GM21515 (cell line): ENCODE data around the gene ELAVL1.
"Not testable (repeated sequence)": the region's sequence is repeated elsewhere in the genome, so short reads cannot be mapped to it uniquely, and the experiment has no call there.

Experiments
- ATAC-seq: cut with Tn5 transposase; IDR thresholded peaks from one replicate; pipeline ENCODE4 v1.9.1; 2021; ENCODE audit not compliant: unreplicated experiment

ELAVL1 gene

GRCh38 chr19:7924241-7924640 is 81.2 kb downstream of the ELAVL1 start:
- ATAC-seq, result no peak

- ATAC-seq, result no peak
Measured at GRCh38 chr19:7923295-7924191, 81.9 kb downstream of the ELAVL1 start.

DNA sequence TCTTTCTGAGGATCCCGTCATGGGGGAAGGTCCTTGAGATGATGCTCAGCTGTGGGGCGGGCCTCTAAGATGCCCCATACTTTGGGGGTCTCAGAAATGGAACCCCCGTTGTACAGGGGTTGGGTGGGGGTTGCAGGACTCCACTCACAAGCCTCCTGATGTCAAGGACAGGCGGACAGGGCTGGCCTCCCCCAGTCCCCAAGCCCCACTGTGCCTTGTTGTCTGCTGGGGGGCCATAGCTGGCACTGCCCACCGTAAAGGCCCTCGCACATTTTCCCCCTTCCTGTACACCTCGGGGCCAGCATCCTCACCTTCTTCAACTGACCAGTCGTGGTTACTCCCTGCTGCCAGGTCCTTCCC is 82.6 kb downstream of the ELAVL1 start:
- no peak for ATAC-seq

DNA sequence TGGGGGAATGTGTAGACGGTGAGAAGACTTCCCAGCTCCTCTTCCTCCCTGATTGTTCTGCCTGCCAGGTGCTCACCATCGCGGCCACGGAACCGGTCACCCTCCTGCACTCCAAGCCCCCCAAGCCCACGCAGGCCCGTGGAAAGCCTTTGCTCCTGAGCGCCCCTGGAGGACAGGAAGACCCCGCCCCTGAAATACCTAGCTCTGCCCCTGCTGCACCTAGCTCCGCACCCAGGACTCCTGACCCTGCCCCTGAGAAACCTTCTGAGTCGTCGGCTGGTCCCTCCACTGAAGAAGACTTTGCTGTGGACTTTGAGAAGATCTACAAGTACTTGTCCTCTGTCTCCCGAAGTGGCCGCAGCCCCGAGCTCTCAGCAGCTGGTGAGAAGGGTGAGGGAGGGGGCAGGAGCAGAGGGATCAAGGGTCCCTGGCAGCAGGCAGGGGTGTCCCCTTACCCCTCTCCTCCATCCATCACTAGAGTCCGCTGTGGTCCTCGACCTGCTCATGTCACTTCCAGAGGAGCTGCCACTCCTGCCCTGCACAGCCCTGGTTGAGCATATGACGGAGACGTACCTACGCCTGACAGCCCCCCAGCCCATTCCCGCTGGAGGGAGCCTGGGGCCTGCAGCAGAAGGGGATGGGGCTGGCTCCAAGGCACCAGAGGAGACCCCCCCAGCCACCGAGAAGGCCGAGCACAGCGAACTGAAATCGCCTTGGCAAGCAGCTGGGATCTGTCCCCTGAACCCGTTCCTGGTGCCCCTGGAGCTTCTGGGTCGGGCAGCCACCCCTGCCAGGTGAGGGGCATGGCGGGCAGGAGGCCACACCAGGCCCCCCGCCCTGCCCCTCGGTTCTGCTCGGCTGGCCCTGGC is 83.2 kb downstream of the ELAVL1 start:
- no peak for ATAC-seq

GRCh38 chr19:7921302-7921966 is 84.0 kb downstream of the ELAVL1 start:
- no peak for ATAC-seq

DNA sequence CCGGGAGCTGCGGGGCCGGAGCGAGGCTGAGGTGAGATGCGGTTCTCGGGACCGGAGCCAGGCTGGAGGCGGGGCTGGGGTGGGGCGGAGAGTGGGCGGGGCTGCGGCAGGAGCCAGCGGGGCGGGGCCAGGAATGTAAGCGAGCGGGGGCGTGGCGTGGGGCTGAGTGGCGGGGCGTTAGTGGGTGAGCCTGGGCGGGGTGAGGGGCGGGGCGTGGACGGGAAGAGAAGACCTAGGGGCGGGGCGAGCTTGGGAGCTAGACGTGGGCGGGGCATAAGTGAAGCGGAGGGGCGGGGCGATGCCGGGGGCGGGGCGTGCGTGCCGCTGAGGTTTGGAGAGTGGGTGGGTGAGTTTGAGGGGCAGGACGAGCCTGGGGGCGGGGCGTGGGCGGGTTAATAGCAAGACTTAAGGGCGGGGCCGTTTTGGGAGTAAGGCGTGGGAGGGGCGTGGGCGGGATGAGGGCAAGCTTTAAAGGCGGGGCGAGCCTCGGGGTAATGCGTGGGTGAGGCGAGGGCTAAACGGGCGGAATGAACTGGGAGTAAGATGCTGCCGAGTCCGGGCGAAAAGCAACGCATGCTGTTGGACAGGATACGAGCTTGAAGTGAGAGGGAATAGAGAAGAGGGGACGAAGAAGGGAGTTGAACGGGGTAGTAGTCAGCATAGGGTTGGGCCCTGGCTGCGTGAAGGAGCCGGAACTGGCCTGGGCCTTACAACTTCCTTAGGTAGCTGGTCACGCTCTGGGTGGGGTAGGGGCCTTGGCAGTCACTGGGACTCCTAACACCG is 84.7 kb downstream of the ELAVL1 start:
- ATAC-seq, result peak; percentile 32

DNA sequence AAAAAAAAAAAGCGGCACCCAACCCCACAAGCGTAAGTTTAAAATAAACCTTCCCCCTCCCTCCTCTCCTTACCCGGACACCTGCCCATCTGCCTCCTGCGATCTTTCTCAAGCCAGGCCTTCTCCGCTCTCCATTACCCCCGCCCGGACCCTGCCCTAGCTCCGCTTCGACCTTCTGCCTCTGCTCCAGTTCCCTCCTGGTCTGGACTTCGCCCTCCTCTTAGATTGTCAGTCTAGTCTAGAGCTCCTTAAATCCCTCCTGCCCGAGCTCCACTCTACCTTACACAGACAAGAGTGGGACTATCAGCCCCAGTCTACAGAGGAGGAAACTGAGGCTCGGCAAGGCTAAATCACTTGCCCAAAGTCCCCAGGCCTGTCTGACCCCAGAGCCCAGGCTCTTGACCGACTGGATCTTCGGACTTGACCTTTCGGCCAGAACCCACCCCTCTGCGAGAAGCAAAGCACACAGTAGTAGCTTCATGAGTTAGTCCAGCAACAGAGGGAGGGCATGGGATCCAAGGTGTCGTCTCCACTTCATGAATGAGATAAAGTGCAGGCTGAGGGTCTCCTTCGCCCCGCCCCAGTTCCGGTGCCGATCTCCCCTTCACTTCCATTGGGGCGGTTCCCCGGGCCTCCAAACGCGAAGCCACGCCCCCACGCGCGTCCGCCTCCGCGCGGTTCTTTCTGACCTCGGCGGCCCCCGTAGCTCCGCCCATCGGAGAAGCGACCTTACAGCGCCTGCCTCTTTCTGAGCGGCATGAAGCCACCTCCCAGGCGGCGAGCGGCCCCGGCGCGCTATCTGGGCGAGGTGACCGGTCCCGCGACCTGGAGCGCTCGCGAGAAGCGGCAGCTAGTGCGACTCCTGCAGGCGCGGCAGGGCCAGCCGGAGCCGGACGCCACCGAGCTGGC is 85.6 kb downstream of the ELAVL1 start, which contains the start of gene SNAPC2:
TSS of gene SNAPC2 (plus strand) at position 729 of the 909 bp plus-strand sequence. CDS start at position 758, 29 bp downstream.
- peak; percentile 45 for ATAC-seq

- ATAC-seq, result no peak
Measured at GRCh38 chr19:7918615-7919421, 86.6 kb downstream of the ELAVL1 start.

- not testable (repeated sequence) for ATAC-seq
Measured at GRCh38 chr19:7918062-7918614, 87.3 kb downstream of the ELAVL1 start.

GRCh38 chr19:7917267-7918061 is 88.0 kb downstream of the ELAVL1 start:
- ATAC-seq, result no peak

DNA sequence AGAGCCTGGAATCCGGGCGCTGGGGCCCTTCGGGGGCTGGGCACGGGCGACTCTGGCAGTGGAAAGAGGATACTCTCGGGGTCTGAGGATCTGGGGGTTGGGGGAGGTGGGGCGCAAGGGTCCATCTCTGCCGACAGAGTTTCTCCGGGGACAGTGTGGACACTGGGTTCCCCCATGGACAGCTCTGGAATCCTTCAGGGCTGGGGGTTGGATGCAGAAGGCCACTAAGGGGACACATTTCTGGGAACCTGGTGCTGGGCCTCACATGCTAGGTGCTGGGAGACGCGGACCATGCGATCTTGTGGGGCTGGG is 88.5 kb downstream of the ELAVL1 start:
- ATAC-seq, result no peak

DNA sequence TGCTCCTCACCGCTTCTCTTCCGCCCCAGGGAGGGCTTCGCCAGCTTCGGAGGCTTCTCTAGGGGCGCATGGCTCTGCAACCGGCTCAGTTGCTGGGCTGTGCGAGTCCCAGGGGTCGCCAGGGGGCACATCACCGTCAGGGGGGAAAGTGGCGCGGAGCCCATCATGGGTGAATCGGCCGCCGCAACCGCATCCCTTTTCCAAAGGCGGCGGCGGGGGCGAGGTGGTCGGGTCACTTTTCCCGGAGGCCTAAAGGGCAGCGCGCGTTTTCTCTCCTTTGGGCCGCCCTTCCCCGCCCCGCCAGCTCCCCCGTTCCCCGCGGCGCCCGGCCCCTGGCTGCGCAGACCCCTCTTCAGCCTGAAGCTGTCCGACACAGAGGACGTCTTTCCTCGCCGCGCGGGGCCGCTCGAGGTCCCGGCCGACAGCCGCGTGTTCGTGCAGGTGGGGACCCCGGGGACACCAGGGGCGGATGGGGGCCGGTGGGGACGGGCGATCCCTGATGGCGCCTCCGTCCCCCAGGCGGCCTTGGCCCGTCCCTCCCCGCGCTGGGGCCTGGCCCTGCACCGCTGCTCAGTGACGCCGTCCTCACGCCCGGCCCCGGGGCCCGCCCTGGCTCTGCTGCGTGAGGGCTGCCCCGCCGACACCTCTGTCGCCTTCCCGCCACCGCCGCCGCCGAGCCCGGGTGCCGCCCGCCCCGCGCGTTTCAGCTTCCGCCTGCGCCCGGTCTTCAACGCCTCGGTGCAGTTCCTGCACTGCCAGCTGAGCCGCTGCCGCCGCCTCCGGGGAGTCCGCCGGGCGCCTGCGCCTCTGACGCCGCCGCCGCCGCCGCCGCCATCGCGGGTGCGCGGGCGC is 89.1 kb downstream of the ELAVL1 start:
- no peak for ATAC-seq

- ATAC-seq, result no peak
Measured at GRCh38 chr19:7915250-7916102, 90.0 kb downstream of the ELAVL1 start.

DNA sequence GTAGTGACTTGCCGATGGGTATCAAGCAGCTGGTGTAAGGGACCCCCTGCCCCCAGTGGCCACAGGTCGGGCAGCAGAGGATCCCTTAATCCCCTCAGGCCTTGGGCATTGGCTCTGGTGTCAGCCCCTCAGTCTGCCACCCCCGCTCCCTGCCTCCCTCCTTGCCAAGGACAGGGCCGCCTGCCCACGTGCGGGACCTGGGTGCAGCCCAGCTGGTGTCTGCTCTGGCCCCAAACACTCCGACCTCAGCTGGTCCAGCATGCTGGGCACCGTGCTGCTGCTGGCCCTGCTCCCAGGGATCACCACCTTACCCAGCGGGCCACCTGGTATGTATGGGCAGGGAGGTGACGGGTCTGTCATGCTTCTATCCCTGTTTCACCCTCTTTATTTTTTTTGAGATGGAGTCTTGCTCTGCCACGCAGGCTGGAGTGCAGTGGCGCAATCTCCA is 90.8 kb downstream of the ELAVL1 start, which contains the start of gene TGFBR3L:
TSS of gene TGFBR3L (plus strand) at position 233 of the 448 bp plus-strand sequence.
- no peak for ATAC-seq

DNA sequence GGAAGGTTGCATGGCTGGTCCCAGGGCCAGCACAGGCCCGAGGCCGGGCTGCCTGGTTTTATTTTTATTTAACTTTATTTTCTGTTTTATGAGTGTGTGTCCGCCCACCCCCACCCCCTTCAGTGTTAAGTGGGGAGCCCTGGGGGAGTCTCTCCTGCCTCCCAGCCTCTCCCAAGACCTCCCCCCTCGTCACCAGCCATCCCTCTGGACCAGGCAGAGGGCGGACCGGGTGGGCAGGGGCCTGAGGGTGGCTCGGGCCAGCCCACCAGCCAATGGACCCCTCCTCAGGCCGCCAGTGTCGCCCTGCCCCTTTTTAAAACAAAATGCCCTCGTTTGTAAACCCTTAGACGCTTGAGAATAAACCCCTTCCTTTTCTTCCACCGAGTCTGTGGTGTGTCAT is 91.3 kb downstream of the ELAVL1 start:
- ATAC-seq, result no peak

GRCh38 chr19:7913652-7914051 is 91.8 kb downstream of the ELAVL1 start:
- no peak for ATAC-seq
